ENCODE measurements around the gene MORF4L2.
"Not testable (repeated sequence)": the region's sequence is repeated elsewhere in the genome, so short reads cannot be mapped to it uniquely, and the experiment has no call there.

Gene MORF4L2

DNA sequence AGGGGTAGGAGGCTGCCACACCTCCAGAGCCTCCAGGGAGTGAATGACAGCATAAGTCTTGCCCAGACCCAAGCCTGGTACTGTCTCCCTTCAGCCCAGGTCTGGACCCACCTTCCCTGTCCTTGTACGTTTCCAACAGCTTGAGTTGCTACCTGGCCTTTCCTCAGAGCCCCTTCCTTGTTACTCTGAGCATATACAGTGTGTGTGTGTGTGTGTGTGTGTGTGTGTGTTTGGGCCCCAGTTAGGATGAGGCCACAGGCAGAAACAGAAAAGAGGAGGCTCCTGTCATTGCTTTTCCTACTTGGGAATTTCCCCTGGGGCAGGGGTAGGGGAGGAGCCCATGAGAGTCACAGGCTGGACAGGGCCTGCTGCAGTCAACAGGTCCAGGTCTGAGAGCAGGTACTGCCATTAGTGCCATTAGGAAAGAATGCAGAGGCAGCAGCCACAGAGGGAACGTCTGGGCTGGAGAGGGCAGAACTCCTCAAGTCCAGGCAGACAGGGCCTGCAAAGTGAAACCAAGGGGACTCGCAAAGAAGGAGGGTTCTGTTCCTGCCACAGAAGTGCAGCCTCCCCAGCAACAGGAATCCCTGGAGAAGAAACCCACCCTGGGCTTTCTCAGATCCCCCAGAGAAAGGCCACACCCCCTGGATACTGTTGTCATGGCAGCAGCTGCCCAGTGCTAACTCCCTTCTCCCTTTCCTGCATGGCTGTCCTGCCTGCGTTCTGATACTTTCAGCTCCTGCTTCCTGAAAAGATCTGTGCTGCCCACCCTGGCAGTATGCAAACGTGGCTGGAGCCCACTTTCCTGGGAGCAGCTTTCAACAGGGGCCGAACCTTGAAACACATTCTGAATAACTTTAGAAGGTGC lies 47.8 kb downstream of the MORF4L2 start:
- H3K27ac ChIP-seq, H3K4me3 ChIP-seq: not testable (repeated sequence)

DNA sequence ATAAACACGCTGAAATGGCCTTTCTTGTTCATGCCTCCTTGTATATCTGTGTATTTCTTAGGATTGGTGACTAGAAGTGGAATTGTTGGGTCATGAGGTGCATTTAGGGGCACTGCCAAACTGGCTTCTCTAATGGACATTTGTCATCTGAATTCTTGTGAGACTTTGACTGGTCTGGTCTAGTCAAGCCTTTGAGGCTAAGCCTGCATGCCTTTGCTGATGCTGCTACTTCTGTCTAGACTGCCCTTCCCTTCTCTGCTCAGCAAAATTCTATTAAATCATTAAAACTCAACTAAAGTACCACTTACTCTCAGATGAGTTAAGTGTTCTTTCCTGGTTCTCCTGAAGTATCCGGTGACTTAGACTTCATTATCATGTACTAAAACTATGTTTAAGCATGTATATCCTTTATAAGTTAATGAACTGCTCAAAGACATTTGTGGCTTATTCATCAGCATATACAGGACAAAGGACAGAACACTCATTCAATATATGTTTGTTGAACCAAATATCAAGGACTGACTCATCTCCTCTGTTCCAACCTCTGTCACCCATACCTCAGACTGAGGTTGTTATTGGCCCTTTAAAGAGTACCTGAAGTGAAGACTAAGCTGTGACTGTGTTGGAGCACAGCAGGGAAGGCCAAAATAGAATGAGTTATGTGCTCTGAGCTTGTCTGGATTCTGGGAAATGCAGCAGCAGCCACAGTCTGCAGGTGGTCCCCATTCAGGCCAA lies 48.7 kb downstream of the MORF4L2 start:
- no peak overlapping the region for H3K4me3 ChIP-seq

DNA sequence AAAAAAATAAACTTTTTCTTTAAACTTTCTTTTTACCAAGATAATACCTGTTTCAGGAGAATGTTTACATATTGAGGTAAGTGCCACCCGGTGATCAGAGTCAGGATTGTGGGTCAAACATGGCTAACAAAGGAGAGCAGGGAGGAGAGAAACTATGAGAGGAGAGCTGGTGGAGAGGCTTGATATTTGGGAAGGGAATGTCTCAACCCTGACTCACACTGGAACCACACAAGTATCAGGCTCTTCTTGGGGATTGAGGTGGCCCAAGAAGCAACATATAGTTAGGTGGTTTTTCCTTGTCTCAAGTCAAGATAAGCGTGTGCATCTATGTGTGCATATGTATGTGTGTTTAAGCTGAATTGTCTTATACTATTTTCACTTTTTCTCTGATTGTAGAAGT lies 51.1 kb downstream of the MORF4L2 start:
- Histone ChIP-seq H3K4me3 (no peak overlapping the region), H3K27ac (no peak overlapping the region)

More for the DNA sequence above, 48.7 kb downstream of the MORF4L2 start:
- H3K27ac ChIP-seq: no peak overlapping the region

DNA sequence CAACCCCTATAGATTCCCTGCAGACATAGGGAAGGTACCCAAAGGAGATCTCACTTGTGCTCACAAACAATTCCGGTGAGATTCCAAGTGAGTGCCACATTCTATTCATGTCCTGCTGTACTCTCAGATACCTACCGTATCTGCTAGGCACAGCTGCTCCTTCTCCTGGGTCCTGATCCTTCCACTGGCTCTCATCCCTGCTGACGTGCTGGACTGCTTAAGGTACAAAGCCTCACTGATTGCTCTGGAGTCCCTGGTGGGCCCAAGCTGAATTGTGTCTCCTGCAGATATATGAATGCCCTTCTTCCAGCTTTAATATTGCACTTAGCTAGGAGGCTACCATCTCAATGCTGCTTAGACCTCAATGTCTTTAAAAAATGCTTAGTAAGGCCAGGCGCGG lies 55.4 kb downstream of the MORF4L2 start:
- Histone ChIP-seq H3K27ac (no peak overlapping the region), H3K4me3 (no peak overlapping the region)

DNA sequence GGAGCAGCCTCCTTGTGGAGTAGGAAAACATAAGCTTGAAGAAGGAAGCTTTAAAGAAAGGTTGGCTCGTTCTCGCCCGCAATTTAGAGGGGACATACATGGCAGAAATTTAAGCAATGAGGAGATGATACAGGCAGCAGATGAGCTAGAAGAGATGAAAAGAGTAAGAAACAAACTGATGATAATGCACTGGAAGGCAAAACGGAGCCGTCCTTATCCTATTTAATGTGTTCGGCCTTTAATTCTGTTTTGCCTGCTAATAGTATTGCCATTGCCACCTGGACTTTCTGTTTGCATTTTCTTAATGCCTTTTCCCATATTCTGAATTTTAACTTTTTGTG lies 56.4 kb downstream of the MORF4L2 start:
- Histone ChIP-seq H3K27ac (peak overlapping the region in 18 of 21 experiments; percentile 73 to 91 (median 86)), H3K4me3 (peak overlapping the region; percentile 45 to 69 (median 57))

DNA sequence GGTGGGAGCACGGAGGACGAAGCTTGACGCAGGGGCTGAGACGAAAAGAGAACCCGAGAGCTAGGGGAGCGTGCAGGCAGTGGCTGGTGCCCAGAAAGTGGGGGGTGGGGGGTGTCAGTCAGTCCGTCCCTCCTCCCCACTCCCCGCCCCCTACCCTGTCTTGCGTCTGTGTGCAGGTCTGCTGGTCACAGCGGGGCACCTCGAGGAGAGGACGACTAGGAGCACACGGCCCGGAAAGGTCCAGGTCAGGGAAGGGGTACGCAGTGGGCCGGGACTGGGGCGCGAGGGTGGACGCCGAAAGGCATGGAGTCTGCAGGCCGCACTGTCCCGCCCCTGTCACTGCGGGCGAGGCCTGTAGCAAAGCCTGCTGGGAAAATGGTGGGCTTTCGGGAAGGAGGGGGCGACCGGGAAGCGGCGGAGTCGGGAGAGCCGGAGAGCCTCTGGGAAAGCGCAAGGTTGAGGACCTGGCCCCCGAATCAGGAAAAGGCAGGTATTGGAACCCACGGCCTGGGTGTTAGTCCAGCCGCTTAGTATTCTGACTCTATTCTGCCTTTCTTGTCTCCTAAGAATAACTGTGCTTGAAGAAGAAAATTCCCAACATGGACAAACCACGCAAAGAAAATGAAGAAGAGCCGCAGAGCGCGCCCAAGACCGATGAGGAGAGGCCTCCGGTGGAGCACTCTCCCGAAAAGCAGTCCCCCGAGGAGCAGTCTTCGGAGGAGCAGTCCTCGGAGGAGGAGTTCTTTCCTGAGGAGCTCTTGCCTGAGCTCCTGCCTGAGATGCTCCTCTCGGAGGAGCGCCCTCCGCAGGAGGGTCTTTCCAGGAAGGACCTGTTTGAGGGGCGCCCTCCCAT lies 57.0 kb downstream of the MORF4L2 start:
- Histone ChIP-seq H3K4me3 (peak overlapping the region; percentile 45 to 69 (median 57)), H3K27ac (peak overlapping the region in 20 of 21 experiments; percentile 52 to 91 (median 86))

DNA sequence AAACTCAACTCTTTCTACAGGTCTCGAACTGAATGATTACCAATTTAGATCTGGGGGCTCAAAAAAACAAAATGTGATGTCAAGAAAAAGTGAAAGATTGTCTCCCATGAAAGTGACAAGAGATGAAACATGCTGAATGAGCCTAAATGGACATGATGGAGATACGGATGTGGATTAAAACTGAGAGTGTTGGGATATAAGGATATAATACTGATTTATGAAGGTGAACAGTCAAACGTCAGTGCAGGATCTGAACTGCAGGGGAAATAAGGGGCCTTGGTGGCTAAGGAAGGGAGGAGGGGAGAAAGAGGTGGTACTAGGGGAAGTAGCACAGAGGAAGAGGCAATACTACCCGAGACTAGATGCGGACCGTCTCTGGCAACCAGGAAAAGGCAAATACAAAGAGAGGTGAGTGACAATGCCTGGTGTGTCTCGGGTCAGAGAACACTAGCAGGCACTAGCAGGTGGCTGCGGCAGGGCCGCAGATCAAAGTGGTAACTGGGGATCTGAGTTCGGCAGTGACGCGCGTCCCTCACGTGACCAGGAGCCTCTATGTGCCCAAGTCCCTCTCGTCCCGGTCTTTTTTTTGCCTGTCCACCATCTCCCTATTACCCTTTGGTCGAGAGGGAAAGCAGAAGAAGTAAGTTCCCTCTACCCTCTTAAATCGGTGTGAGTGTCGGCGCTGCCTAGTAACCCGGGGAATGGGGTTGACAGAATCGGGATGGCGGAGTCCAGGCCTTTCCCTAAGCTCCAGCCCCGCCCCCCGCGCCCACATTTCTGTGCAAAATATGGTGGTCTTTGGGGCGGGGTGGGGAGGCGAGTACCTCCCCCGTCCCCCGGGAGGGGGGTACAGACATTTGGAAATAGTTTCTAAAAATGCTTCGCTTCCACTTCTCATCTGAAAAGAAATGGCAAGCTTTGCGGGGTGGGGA lies 57.8 kb downstream of the MORF4L2 start, which contains the start of gene TCEAL1:
TCEAL1 (plus strand) TSS at position 590 of the 932 bp plus-strand sequence. CDS start 942 bp downstream, outside the sequence.
- H3K4me3 ChIP-seq: peak within 1 kb of the TSS; percentile 45 to 69 (median 57)
- H3K27ac ChIP-seq: peak within 1 kb of the TSS in 20 of 21 experiments; percentile 52 to 91 (median 86)

DNA sequence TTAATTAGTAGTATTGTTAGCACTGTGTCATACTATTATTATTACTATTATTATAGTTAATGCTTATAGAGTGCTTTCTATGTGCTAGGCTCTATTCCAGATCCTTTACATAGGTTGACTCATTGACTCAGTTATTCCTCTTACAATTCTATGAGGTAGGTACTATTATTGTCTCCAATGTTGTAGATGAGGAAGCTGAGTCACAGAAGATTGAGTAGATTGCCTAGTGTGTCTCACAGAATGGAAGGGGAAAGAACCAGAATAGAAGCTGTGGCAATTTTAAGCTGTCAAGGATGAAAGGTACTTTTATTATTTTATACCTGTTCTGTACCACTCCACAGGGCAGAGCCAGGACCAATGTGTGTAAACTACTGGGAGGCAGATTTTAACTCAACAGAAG lies 59.6 kb downstream of the MORF4L2 start:
- Histone ChIP-seq H3K4me3 (no peak overlapping the region), H3K27ac (no peak overlapping the region)

Data from skin epidermis (tissue), 12 donors.